Muscle layer of duodenum (tissue), 2 donors: ENCODE results near the gene OR7G2.

Experiments
- H3K27ac ChIP-seq: one replicate; pipeline ENCODE4 v1.7.0; 2013; ENCODE audit warnings: mild to moderate bottlenecking, low read length
- H3K27me3 ChIP-seq: one replicate; pipeline ENCODE4 v1.7.0; 2013; ENCODE audit warnings: low read depth, mild to moderate bottlenecking, control low read depth, low read length
- H3K36me3 ChIP-seq, 2 donors: one replicate each; pipeline ENCODE4 v1.7.0; 2013; ENCODE audit warnings: low read length in 2 of 2, control low read depth in 1 of 2, mild to moderate bottlenecking in 1 of 2; ENCODE audit not compliant: insufficient read depth in 2 of 2, control insufficient read depth in 1 of 2
- H3K4me1 ChIP-seq, 2 donors: one replicate each; pipeline ENCODE4 v1.7.0; 2013; ENCODE audit warnings: low read length in 2 of 2, mild to moderate bottlenecking in 2 of 2, control low read depth in 1 of 2, moderate library complexity in 1 of 2; ENCODE audit not compliant: insufficient read depth in 2 of 2, control insufficient read depth in 1 of 2
- H3K4me3 ChIP-seq, 2 donors: one replicate each; pipeline ENCODE4 v1.7.0; 2013; ENCODE audit warnings: low read length in 2 of 2, low read depth in 1 of 2, mild to moderate bottlenecking in 1 of 2
- H3K9me3 ChIP-seq, 2 donors: one replicate each; pipeline ENCODE4 v1.7.0; 2013; ENCODE audit warnings: low read length in 2 of 2, control low read depth in 1 of 2, mild to moderate bottlenecking in 1 of 2; ENCODE audit not compliant: control insufficient read depth in 1 of 2
- donor health status: healthy.

The OR7G2 gene

DNA sequence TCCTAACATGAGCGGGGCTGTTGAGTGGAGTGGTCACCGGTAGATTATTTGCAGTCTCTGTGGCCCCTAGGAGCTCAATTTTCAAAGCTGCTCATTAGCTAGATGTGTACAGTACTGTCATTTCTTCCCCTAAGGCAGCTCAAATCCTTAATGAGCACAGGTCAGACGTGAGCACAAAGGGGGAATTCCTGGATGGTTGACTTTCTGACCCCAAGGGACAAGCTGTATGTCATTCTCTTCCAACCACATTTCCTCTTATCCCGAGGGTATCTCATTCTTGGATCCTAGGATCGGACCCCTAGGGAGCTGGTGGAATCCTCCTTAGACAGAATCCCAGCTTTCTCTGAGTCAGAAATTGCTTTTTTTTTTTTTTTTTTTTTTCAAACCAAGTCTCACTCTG lies 25.1 kb upstream of the OR7G2 start:
- Histone ChIP-seq H3K27me3 (no peaks in the 10 kb centered on the region), H3K4me1 (no peaks in the 10 kb centered on the region), H3K36me3 (no peaks in the 10 kb centered on the region), H3K27ac (no peak overlapping the region), H3K9me3 (no peaks in the 10 kb centered on the region), H3K4me3 (no peak overlapping the region)

DNA sequence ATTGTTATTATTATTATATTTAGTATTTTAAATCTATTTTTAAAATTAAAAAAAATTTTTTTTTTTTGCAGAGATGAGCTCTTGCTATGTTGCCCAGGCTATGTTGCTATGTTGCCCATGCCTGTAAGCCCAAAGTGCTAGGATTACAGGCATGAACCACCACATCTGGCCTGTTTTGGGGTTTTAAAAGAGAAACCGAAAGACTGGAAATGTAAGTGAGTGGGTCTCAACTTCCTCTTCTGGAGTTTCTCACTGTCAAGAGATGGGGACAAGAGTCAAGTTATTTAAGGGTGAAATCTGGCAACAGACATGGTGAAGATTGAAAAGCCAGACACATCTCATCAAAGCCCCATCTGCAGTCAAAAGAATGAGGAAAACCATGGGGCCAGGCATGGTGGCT lies 23.7 kb upstream of the OR7G2 start:
- Histone ChIP-seq H3K9me3 (no peaks in the 10 kb centered on the region), H3K27me3 (no peaks in the 10 kb centered on the region), H3K4me1 (no peaks in the 10 kb centered on the region), H3K27ac (no peak overlapping the region), H3K4me3 (no peak overlapping the region), H3K36me3 (no peaks in the 10 kb centered on the region)

DNA sequence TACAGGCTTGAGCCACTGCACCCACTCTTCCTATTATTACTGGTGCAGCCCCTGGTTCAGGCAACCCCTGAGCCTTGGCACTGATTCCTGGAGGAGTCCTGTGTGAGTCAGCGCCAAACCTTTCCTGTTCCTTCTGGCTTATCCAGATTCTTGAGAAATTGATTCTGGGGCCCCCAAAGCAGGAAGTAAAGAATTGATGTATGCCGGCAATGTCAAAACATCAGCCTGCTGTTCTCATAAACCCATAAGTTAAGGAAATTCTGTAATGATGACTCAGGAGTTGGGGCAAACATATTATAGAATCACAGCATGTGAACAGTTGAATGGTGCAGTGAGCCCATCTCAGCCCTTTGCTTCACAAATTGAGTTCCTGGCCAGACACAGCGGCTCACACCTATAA lies 20.9 kb upstream of the OR7G2 start:
- H3K36me3 ChIP-seq = no peaks in the 10 kb centered on the region
- H3K9me3 ChIP-seq = no peaks in the 10 kb centered on the region
- no peak overlapping the region for H3K27ac ChIP-seq
- no peaks in the 10 kb centered on the region for H3K27me3 ChIP-seq
- H3K4me3 ChIP-seq = no peak overlapping the region
- no peaks in the 10 kb centered on the region for H3K4me1 ChIP-seq

DNA sequence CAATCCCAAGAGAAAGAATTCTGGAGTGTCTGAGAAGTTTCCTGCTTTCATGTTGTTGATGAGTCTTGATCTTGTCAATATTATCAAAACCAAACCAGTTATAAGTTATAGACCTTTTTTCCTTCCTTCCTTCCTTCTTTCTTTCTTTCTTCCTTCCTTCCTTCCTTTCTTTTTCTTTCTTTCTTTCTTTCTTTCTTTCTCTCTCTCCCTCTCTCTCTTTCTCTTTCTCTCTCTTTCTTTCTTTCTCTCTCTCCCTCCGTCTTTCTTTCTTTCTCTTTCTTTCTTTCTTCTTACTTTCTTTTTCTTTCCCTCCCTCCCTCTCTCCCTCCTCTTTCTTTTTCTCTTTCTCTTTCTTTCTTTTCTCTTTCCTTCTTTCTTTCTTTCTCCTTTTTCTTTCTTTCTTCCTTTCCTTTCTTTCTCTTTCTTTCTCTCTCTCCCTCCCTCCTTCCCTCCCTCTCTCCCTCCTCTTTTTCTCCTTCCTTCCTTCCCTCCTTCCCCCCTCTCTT lies 19.7 kb upstream of the OR7G2 start, which contains the start of gene OR7G3:
TSS of gene OR7G3 (minus strand) at position 51 of the 506 bp plus-strand sequence. CDS start at position 51, 0 bp downstream.
- H3K27me3 ChIP-seq = no peaks in the 10 kb centered on the region
- no peaks in the 10 kb centered on the region for H3K9me3 ChIP-seq
- H3K27ac ChIP-seq = no peak within 1 kb of the TSS
- H3K36me3 ChIP-seq = no peaks in the 10 kb centered on the region
- no peaks in the 10 kb centered on the region for H3K4me1 ChIP-seq
- no peak within 1 kb of the TSS for H3K4me3 ChIP-seq

DNA sequence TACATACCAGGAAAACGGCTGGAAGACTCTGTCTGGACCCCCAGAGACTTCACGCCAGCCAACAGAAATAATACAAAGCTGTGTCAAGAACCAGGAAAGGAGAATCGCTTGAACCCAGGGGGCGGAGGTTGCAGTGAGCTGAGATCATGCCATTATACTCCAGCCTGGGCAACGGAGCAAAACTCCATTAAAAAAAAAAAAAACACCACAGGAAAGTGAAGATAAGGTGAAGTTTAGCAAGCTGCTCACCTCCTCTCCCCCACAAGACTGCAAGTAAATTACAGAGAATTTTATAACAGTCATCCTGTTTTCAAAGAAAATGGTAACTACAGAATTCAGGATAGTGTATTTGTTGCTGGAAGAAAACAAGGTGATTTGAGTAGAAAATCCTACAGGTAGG lies 9.3 kb upstream of the OR7G2 start:
- no peaks in the 10 kb centered on the region for H3K27me3 ChIP-seq
- no peak overlapping the region for H3K4me3 ChIP-seq
- H3K9me3 ChIP-seq = no peaks in the 10 kb centered on the region
- no peaks in the 10 kb centered on the region for H3K4me1 ChIP-seq
- H3K36me3 ChIP-seq = no peaks in the 10 kb centered on the region
- H3K27ac ChIP-seq = no peak overlapping the region

DNA sequence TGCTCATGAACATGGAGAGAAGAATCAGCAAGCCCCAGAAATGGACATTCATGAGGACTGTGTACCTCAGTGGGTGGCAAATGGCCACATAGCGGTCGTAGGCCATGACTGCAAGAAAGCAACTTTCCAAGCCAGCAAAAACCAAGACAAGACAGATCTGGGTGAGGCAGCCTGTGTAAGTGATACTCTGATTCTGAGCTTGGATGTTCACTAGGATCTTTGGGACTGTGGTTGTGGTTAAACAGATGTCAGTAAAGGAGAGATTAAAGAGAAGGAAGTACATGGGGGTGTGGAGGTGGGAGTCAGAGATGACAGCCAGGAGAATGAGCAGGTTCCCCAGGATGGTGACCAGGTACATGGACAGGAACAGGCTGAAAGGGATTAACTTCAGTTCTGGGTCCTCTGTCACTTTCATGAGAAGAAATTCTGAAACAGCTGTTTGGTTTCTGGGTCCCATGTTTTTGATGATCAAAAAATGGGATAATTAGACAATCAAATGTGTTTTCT lies 8.1 kb upstream of the OR7G2 start, which contains the start of gene OR7G1:
TSS of gene OR7G1 (minus strand) at position 457 of the 507 bp plus-strand sequence. CDS start at position 457, 0 bp downstream.
- H3K36me3 ChIP-seq = no peaks in the 10 kb centered on the region
- no peaks in the 10 kb centered on the region for H3K27me3 ChIP-seq
- H3K4me3 ChIP-seq = no peak within 1 kb of the TSS
- no peak within 1 kb of the TSS for H3K27ac ChIP-seq
- H3K4me1 ChIP-seq = no peaks in the 10 kb centered on the region
- no peaks in the 10 kb centered on the region for H3K9me3 ChIP-seq

DNA sequence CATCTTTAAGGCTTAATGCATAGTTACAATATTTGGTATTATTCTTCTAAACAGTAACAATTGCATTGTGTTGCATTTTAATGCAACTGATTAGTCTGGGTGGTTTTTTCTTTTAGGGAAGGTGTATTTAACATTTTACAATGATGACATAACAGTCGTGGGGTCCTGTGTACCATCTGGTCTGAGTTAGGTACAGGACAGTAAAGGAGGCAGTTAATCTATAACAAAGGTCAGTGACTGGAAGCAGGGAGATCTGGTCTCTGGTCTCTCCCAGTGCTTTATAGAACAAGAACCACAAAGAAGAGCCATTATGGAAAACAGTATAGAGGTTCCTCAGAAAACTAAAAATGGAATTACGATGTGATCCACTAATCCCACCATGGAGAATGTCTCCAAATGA lies 2.7 kb upstream of the OR7G2 start:
- no peaks in the 10 kb centered on the region for H3K4me1 ChIP-seq
- H3K4me3 ChIP-seq = no peak overlapping the region
- H3K27ac ChIP-seq = no peak overlapping the region
- no peaks in the 10 kb centered on the region for H3K9me3 ChIP-seq
- H3K36me3 ChIP-seq = no peaks in the 10 kb centered on the region
- no peaks in the 10 kb centered on the region for H3K27me3 ChIP-seq

DNA sequence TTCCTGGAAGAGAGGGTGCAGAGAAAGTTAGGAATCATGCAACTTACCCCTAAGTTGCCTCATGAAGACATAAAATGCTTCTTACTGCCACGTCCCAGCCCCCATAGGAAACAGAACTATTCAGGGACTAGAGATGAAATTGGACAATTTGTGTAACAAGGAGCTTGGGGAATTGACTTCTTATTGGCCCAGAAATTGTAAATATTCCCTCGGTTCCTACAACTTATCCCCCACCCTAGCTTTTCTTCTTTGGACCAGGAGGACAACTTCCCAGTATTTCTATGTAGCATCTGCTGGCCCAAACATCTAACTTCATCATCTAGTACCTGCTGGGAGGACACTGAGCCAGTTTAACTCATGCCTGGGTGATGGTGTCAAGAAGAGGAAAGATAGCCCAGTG lies 20.5 kb downstream of the OR7G2 start, which contains the start of gene OR1M1:
TSS of gene OR1M1 (plus strand) at position 301 of the 400 bp plus-strand sequence. CDS start 6,184 bp downstream, outside the sequence.
- Histone ChIP-seq H3K4me1 (no peaks in the 10 kb centered on the region), H3K9me3 (no peaks in the 10 kb centered on the region), H3K27me3 (no peaks in the 10 kb centered on the region), H3K4me3 (no peak within 1 kb of the TSS), H3K36me3 (no peaks in the 10 kb centered on the region), H3K27ac (no peak within 1 kb of the TSS)

DNA sequence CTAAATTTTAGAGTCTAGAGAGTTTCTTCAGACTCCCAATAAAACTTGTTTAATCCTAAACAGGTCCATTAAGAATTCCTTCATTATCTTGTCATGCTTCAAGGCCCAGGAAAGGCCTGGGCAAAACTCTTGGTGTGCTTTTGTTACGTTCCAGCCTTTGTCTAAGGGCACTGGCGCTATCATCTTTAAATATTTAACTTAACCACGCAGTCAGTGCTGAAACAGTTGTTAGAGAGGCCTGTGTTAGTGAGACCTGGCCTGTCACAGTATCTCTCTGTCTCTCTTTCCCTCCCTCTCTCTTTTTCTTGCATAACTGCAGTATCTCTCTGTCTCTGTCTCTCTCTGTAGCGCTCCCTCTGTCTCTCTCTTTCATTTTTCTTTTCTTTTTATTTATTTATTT lies 28.6 kb downstream of the OR7G2 start:
- Histone ChIP-seq H3K4me1 (peaks cover 5 to 14% of the 10 kb centered on the region in 2 donors), H3K27ac (no peak overlapping the region), H3K4me3 (no peak overlapping the region), H3K9me3 (no peaks in the 10 kb centered on the region), H3K36me3 (no peaks in the 10 kb centered on the region), H3K27me3 (no peaks in the 10 kb centered on the region)

DNA sequence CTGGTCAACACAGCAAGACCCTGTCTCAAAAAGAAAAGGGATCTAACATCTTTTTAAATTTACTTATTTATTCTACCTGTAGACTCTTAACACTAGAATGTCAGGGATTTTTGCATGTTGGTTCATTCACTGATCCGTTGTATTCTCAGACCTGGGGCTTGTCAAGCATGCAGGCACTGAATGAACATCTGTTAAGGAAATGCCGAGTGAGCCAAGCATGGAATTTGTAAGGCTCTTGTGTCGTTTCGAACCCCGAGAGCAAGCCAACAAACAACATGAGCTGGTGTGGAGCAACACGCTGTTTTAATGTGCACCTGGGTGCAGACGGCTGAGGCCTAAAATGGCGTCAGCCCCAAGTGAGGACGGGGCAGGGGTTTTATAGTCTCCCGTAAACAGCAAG lies 30.4 kb downstream of the OR7G2 start:
- H3K36me3 ChIP-seq = no peaks in the 10 kb centered on the region
- H3K4me1 ChIP-seq = peaks cover 5 to 14% of the 10 kb centered on the region in 2 donors
- H3K9me3 ChIP-seq = no peaks in the 10 kb centered on the region
- no peak overlapping the region for H3K4me3 ChIP-seq
- H3K27me3 ChIP-seq = no peaks in the 10 kb centered on the region
- H3K27ac ChIP-seq = no peak overlapping the region

DNA sequence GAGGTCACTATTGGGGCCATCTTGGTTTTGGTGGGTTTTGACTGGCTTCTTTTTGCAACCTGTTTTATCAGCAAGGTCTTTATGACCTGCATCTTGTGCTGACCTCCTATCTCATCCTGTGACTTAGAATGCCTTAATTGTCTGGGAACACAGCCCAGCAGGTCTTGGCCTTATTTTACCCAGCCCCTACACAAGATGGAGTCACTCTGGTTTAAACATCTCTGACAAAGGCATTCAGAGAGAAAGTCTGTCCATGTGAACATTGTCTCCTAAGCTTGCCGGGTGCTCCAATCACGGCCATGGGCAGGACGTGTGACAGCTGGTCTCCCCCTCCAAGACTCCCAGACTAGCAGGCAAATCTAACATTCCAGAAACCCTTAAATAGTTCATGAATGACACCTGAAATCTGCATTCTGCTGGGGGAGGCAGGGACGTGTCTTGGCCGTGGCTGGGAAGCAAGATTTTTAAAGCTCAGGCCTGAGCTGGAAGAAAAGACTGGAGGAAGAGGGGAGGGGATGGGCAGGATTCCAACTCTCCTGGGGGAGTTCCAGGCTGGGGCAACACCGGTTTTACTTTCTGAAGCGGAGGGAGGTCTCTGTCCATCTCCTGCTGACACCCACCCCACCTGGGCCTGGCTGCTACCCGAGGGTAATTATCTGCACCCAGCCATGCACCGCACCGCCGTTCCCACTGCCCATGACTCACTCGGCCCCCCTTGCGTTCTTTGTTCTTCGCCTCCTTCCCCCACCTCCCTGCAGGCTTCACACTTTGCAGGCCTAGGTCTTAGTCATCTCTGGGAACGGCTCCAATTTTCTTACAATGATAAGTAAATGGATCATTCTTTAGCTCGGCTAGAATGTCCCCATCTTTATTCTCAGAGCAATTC lies 32.0 kb downstream of the OR7G2 start:
- Histone ChIP-seq H3K9me3 (no peaks in the 10 kb centered on the region), H3K4me3 (no peak overlapping the region), H3K27me3 (no peaks in the 10 kb centered on the region), H3K36me3 (no peaks in the 10 kb centered on the region), H3K27ac (peak overlapping the region; percentile 51), H3K4me1 (peaks cover 5 to 14% of the 10 kb centered on the region in 2 donors)
